ENCODE results near the gene ERN1. TPM values are rescaled to one million over a fixed set of nuclear protein-coding genes. Genes with fewer than 3 reads are reported as not detected.

ERN1 gene
- total RNA-seq, 1 experiment from 2014 or later, result 79.5 TPM

DNA sequence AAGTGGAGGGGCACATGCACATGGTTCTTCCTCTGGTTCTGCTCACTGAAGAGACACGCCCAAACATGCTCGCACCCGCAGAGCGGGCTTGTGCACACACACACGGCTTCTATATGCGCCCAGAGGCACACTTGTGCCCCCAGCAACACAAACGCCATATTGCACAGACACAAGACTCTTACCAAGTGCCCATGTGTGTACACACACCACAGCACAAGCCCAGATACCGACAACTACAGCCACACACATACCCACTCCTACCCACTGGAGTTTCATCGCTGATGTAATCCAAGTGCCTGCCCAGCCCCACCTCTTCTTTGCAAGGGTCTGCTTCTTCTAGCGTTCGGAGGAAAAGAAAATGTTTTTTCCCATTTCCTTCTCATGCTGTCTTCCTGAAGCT lies 138.3 kb downstream of the ERN1 start:
- peaks cover 70% of the 10 kb centered on the region for H3K27me3 Mint-ChIP-seq (ENCODE audit: insufficient read depth, unreplicated experiment)
- intact Hi-C loops (cut with micrococcal nuclease), result loop anchor here (2.0 kb wide), 1 partner anchor 73 kb away; the partner anchor contains the start of gene GH1
- H3K4me1 Mint-ChIP-seq (ENCODE audit: insufficient read depth, unreplicated experiment), result no peaks in the 10 kb centered on the region
- H3K36me3 Mint-ChIP-seq (ENCODE audit: insufficient read depth, unreplicated experiment), result no peaks in the 10 kb centered on the region
- H3K27ac Mint-ChIP-seq (ENCODE audit: low read depth, unreplicated experiment), result no peak overlapping the region
- H3K4me3 Mint-ChIP-seq (ENCODE audit: unreplicated experiment), result no peak overlapping the region
- ChIA-PET CTCF (interaction anchor here (1.2 to 1.3 kb wide), 4 partner anchors 34 to 73 kb away, joined by 3 to 6 read pairs (median 4); partner anchors contain the start of gene GH1), POLR2A (no interaction called here)
- DNase-seq (ENCODE audit: unreplicated experiment), result no peak
- TF ChIP-seq, protein P1, sequence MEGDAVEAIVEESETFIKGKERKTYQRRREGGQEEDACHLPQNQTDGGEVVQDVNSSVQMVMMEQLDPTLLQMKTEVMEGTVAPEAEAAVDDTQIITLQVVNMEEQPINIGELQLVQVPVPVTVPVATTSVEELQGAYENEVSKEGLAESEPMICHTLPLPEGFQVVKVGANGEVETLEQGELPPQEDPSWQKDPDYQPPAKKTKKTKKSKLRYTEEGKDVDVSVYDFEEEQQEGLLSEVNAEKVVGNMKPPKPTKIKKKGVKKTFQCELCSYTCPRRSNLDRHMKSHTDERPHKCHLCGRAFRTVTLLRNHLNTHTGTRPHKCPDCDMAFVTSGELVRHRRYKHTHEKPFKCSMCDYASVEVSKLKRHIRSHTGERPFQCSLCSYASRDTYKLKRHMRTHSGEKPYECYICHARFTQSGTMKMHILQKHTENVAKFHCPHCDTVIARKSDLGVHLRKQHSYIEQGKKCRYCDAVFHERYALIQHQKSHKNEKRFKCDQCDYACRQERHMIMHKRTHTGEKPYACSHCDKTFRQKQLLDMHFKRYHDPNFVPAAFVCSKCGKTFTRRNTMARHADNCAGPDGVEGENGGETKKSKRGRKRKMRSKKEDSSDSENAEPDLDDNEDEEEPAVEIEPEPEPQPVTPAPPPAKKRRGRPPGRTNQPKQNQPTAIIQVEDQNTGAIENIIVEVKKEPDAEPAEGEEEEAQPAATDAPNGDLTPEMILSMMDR (IDR thresholded peaks at IDR 0.05; ENCODE audit: unreplicated experiment), result no peak
- H3K9me3 Mint-ChIP-seq (ENCODE audit: unreplicated experiment), result peaks cover 7% of the 10 kb centered on the region
- no TSS peak for BruUV-seq (replicated peaks)

GRCh38 chr17:63989622-63990345 lies 140.2 kb downstream of the ERN1 start:
- CTCF ChIA-PET, result interaction anchor here (0.9 to 1.4 kb wide), 4 partner anchors 17 to 107 kb away, joined by 3 to 6 read pairs (median 3); partner anchors contain the start of gene GH1
- no peak overlapping the region for H3K4me3 Mint-ChIP-seq (ENCODE audit: unreplicated experiment)
- intact Hi-C loops (cut with micrococcal nuclease), result loop anchor here (2.0 kb wide), 1 partner anchor 71 kb away; the partner anchor contains the start of gene GH1
- TF ChIP-seq, protein P1 (IDR thresholded peaks at IDR 0.05; ENCODE audit: unreplicated experiment), result no peak
- peaks cover 57% of the 10 kb centered on the region for H3K27me3 Mint-ChIP-seq (ENCODE audit: insufficient read depth, unreplicated experiment)
- POLR2A ChIA-PET, result interaction anchor here (0.8 kb wide), 1 partner anchor 10 kb away, joined by 4 read pairs; no protein-coding TSS in a partner anchor
- DNase-seq (ENCODE audit: unreplicated experiment), result no peak
- peaks cover 7% of the 10 kb centered on the region for H3K9me3 Mint-ChIP-seq (ENCODE audit: unreplicated experiment)
- no peaks in the 10 kb centered on the region for H3K36me3 Mint-ChIP-seq (ENCODE audit: insufficient read depth, unreplicated experiment)
- BruUV-seq (replicated peaks), result no TSS peak
- no peak overlapping the region for H3K27ac Mint-ChIP-seq (ENCODE audit: low read depth, unreplicated experiment)
- peaks cover 7% of the 10 kb centered on the region for H3K4me1 Mint-ChIP-seq (ENCODE audit: insufficient read depth, unreplicated experiment)

Other genes with a start within 250 kb of the ERN1 start
- not detected in 2 replicates for gene GH2, start 248.2 kb downstream of the ERN1 start, total RNA-seq (2022)
- gene CSH1, start 233.6 kb downstream of the ERN1 start, total RNA-seq (2022), result not detected in 2 replicates
- not detected in 2 replicates for gene CSHL1, start 218.9 kb downstream of the ERN1 start, total RNA-seq (2022)
- not detected in 2 replicates for gene GH1, start 211.3 kb downstream of the ERN1 start, total RNA-seq (2022)
- not detected in 2 replicates for gene CD79B, start 197.8 kb downstream of the ERN1 start, total RNA-seq (2022)
- gene SCN4A, start 157.2 kb downstream of the ERN1 start, total RNA-seq (2022), result 0.05 TPM in 1 of 2 replicates, not detected in the other
- not detected in 2 replicates for gene PRR29, start 131.8 kb downstream of the ERN1 start, total RNA-seq (2022)
- 0.34 TPM in 1 of 2 replicates, not detected in the other for gene ICAM2, start 109.5 kb downstream of the ERN1 start, total RNA-seq (2022)
- gene TEX2, start 133.1 kb upstream of the ERN1 start, total RNA-seq (2022), result 33.7 and 42.2 TPM in 2 replicates